Nephron (organoid): Measurements from ENCODE around the gene CAMTA1.

Experiments used
- H3K27ac Mint-ChIP-seq, 3 experiments: 2 replicates each; pipeline ENCODE4 v1.8.0; 2020; ENCODE audit warnings: mixed read lengths in 3 of 3, mild to moderate bottlenecking in 2 of 3, moderate library complexity in 1 of 3
- H3K27me3 Mint-ChIP-seq: 2 replicates; pipeline ENCODE4 v1.8.0; 2021; ENCODE audit warnings: low read depth, mild to moderate bottlenecking, moderate library complexity, mixed read lengths
- H3K36me3 Mint-ChIP-seq: 2 replicates; pipeline ENCODE4 v1.8.0; 2020; ENCODE audit warnings: low read depth, mixed read lengths
- H3K4me1 Mint-ChIP-seq: 2 replicates; pipeline ENCODE4 v1.8.0; 2020; ENCODE audit warnings: mixed read lengths
- H3K4me3 Mint-ChIP-seq, 3 experiments: 2 replicates each; pipeline ENCODE4 v1.8.0; 2020; ENCODE audit warnings: mild to moderate bottlenecking in 3 of 3, mixed read lengths in 3 of 3, moderate library complexity in 2 of 3
- H3K9me3 Mint-ChIP-seq: 2 replicates; pipeline ENCODE4 v1.8.0; 2020; ENCODE audit warnings: mixed read lengths
- TF ChIP-seq, protein P1 (sequence below), 3 experiments: fragments of 200-600 bp; sonication (generic); IDR thresholded peaks; one replicate each; pipeline ENCODE4 v1.5.0; 2021; ENCODE audit warnings: antibody characterized with exemption in 3 of 3; ENCODE audit not compliant: unreplicated experiment in 3 of 3

Gene CAMTA1

DNA sequence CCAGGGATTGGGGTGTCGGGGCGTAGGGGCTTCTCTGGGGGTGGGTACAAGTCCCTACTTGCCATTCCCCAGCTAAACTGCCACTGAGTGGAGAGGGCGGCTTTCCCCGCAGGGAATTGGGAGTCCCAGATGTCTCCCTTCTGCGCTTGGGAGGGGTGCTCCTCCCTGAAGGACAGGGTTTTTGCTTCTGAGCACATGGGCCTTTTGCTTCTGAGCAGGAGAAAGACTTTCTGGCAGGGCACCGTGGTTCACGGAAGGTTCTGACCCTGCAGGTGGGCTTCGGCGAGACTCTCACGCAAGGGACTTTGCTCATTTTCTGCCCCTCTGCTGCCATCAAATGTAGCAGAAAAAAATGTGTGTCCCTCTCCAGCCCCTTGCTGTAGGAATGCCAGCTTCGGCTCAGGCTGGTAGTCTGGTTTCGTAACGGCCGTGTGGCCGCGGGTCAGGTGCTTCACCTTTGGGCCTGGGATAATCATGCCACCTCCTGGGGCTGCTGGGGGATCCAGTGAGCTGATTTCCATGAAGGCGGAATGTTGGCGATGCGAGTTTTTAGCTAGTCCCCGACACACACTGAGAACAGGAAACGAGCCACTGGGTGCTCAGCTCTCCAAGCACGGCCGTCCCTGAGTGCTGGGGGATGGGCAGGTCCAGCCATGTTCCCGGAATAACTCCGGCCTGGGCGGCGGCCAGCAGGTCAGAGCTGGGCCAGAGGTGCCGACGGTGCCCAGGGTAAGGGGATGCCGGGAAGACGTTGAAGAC, 364.0 kb downstream of the CAMTA1 start:
- TF ChIP-seq, protein P1, sequence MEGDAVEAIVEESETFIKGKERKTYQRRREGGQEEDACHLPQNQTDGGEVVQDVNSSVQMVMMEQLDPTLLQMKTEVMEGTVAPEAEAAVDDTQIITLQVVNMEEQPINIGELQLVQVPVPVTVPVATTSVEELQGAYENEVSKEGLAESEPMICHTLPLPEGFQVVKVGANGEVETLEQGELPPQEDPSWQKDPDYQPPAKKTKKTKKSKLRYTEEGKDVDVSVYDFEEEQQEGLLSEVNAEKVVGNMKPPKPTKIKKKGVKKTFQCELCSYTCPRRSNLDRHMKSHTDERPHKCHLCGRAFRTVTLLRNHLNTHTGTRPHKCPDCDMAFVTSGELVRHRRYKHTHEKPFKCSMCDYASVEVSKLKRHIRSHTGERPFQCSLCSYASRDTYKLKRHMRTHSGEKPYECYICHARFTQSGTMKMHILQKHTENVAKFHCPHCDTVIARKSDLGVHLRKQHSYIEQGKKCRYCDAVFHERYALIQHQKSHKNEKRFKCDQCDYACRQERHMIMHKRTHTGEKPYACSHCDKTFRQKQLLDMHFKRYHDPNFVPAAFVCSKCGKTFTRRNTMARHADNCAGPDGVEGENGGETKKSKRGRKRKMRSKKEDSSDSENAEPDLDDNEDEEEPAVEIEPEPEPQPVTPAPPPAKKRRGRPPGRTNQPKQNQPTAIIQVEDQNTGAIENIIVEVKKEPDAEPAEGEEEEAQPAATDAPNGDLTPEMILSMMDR (IDR thresholded peaks at IDR 0.05; ENCODE audit: unreplicated experiment in 3 of 3): no peak
- H3K27me3 Mint-ChIP-seq: peaks cover 11% of the 10 kb centered on the region
- no peak overlapping the region for H3K4me3 Mint-ChIP-seq
- no peaks in the 10 kb centered on the region for H3K9me3 Mint-ChIP-seq
- peaks cover 16% of the 10 kb centered on the region for H3K4me1 Mint-ChIP-seq
- no peaks in the 10 kb centered on the region for H3K36me3 Mint-ChIP-seq
- no peak overlapping the region for H3K27ac Mint-ChIP-seq

DNA sequence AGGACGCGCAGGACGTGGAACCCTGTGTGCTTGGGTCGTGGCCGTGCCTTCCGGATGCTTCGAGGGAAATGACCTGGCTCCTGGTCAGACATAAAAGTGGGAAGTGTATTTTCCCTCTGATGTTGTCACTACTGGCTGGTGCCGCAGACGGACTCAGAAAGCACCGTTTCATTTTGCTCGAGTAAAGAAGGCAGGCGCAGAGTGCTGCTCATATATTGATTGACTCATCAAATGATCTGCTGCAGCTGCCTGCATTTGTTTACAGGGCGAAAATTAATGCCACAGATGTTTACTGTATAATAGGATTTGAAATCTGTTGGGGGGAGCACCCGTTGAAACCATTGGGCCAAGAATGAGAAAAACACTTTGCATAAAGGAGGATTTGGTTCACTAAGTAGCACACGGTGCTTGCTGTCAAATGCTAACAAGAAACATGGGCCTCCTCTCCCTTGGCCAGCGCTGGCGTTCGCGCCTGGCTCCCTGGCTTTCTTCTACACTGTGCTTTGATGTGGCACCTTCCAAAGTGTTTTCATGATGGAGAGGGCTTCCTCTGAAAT, 365.5 kb downstream of the CAMTA1 start:
- no peak overlapping the region for H3K27ac Mint-ChIP-seq
- TF ChIP-seq, protein P1 (IDR thresholded peaks at IDR 0.05; ENCODE audit: unreplicated experiment in 3 of 3): no peak
- H3K4me3 Mint-ChIP-seq: no peak overlapping the region
- peaks cover 16% of the 10 kb centered on the region for H3K4me1 Mint-ChIP-seq
- H3K27me3 Mint-ChIP-seq: peaks cover 17% of the 10 kb centered on the region
- H3K36me3 Mint-ChIP-seq: no peaks in the 10 kb centered on the region
- no peaks in the 10 kb centered on the region for H3K9me3 Mint-ChIP-seq

DNA sequence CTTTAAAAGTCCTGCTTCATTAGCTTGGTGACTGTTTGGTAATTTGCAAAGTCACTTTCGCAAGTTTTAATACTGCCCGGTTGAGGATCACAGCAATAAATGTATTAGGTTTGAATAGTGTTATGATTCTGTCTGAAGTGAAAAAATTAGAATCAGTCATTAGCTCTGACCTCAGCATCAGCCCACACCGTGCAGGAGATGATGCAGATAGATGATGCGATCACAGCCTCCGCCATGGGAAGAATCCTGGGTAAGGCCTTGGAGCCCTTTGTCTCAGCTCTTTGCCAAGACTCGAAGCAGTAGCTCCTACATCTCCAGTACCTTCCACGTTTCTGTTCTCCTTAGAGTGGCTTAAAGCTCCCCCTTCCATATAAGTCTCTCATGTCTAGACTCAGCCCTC, 366.7 kb downstream of the CAMTA1 start:
- TF ChIP-seq, protein P1 (IDR thresholded peaks at IDR 0.05; ENCODE audit: unreplicated experiment in 3 of 3): no peak
- H3K27me3 Mint-ChIP-seq: peaks cover 17% of the 10 kb centered on the region
- H3K4me1 Mint-ChIP-seq: peaks cover 20% of the 10 kb centered on the region
- H3K9me3 Mint-ChIP-seq: no peaks in the 10 kb centered on the region
- no peak overlapping the region for H3K27ac Mint-ChIP-seq
- H3K4me3 Mint-ChIP-seq: no peak overlapping the region
- H3K36me3 Mint-ChIP-seq: no peaks in the 10 kb centered on the region

DNA sequence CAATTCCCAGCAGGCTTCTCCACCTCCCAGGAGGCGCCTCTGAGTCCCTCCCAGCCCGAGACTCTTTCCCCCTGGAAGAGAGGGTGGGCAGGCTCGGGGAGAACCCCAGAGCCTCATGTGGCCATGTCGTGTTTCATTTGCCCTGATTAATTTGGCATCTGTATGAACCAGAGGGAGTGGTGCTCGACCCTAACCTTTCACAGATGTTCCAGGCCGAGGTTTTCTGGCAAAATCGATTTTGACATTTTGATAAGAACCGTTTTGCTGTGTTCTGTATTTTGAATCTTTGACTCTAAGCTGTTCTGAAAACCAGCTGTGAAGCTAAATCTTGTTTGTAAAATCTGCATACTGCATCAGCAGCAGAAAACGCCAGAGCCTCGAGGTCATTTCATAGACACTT, 367.4 kb downstream of the CAMTA1 start:
- H3K27ac Mint-ChIP-seq: no peak overlapping the region
- TF ChIP-seq, protein P1 (IDR thresholded peaks at IDR 0.05; ENCODE audit: unreplicated experiment in 3 of 3): no peak
- H3K9me3 Mint-ChIP-seq: no peaks in the 10 kb centered on the region
- H3K4me3 Mint-ChIP-seq: no peak overlapping the region
- no peaks in the 10 kb centered on the region for H3K36me3 Mint-ChIP-seq
- H3K27me3 Mint-ChIP-seq: peaks cover 17% of the 10 kb centered on the region
- peaks cover 20% of the 10 kb centered on the region for H3K4me1 Mint-ChIP-seq

DNA sequence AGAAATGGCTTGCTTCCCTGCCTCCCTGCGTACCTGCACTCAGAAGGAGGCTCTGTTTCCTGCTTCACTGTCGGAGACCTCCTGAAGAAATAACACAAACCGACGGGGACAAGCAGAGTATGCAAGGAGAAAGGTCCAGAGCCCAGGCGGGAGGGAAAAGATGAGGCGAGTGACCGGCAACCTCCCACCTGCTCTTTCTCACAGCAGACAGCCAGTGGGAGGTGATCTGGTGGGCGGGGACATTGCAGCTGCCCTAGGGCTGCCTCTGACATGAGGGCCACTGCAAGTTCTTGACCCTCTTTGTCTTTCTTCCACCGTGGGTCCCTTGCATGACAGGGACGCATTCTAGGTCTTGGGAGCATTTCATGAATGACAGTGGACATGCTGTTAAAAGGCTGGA, 368.2 kb downstream of the CAMTA1 start:
- H3K4me3 Mint-ChIP-seq: no peak overlapping the region

More for the DNA sequence above, 368.2 kb downstream of the CAMTA1 start:
- peaks cover 20% of the 10 kb centered on the region for H3K4me1 Mint-ChIP-seq
- H3K36me3 Mint-ChIP-seq: no peaks in the 10 kb centered on the region
- H3K27ac Mint-ChIP-seq: no peak overlapping the region
- TF ChIP-seq, protein P1 (IDR thresholded peaks at IDR 0.05; ENCODE audit: unreplicated experiment in 3 of 3): no peak
- peaks cover 17% of the 10 kb centered on the region for H3K27me3 Mint-ChIP-seq
- no peaks in the 10 kb centered on the region for H3K9me3 Mint-ChIP-seq
